ENCODE measurements around the gene RAB11A.
"Not testable (repeated sequence)": the region's sequence is repeated elsewhere in the genome, so short reads cannot be mapped to it uniquely, and the experiment has no call there.

Gene RAB11A

DNA sequence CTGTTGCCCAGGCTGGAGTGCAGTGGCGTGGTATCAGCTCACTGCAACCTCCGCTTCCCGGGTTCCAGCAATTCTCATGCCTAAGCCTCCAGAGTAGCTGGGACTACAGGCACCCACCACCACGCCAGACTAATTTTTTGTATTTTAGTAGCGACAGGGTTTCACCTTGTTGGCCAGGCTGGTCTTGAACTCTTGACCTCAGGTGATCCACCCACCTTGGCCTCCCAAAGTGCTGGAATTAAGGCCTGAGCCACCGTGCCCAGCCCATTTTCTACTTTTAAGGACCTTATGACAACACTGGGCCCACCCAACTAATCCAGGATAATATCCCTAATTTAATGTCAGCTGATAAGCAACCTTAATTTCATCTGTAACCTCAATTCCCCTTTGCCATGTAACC is 1.4 kb upstream of the RAB11A start:
- not testable (repeated sequence) for H3K9ac ChIP-seq (ENCODE audit: low read depth, low read length); H3K36me3 ChIP-seq (ENCODE audit: insufficient read depth, low read length); H3K9me3 ChIP-seq (ENCODE audit: control insufficient read depth, insufficient read depth, low read length)
- H3K4me1 ChIP-seq (ENCODE audit: insufficient read depth, low read length), result peaks cover 15% of the 10 kb centered on the region

DNA sequence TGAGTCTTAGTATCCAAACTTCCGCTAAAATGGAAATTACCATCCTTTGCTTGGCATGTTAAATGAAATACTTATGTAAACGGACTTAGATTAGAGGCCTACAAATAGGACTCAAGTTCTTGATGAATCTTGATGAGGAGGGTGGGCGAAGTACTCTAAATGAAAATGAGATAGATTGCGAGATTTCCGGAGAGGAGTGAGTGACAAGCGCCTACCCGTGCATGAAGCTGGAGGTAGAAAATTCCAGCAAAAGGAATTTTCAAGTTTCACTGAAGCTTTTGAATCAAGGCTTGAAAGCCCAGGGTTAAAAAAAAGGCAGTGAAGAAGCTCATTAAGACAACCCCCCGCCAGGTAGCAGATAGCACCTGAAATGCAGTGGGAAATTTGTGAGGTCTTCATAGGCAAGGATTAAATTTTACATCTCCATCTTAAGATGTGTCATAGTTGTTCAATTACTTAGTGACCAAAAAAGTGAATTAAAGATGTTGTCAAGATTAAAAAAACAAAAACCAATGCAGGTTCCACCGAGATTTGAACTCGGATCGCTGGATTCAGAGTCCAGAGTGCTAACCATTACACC is 655 bp upstream of the RAB11A start:
- H3K9ac ChIP-seq (ENCODE audit: low read depth, low read length), result peak overlapping the region; percentile 91; the same call in 1 of the 2 replicates
- H3K9me3 ChIP-seq (ENCODE audit: control insufficient read depth, insufficient read depth, low read length), result no peaks in the 10 kb centered on the region
- H3K4me1 ChIP-seq (ENCODE audit: insufficient read depth, low read length), result peaks cover 12% of the 10 kb centered on the region; the same call in 1 of the 2 replicates
- H3K36me3 ChIP-seq (ENCODE audit: insufficient read depth, low read length), result no peaks in the 10 kb centered on the region

DNA sequence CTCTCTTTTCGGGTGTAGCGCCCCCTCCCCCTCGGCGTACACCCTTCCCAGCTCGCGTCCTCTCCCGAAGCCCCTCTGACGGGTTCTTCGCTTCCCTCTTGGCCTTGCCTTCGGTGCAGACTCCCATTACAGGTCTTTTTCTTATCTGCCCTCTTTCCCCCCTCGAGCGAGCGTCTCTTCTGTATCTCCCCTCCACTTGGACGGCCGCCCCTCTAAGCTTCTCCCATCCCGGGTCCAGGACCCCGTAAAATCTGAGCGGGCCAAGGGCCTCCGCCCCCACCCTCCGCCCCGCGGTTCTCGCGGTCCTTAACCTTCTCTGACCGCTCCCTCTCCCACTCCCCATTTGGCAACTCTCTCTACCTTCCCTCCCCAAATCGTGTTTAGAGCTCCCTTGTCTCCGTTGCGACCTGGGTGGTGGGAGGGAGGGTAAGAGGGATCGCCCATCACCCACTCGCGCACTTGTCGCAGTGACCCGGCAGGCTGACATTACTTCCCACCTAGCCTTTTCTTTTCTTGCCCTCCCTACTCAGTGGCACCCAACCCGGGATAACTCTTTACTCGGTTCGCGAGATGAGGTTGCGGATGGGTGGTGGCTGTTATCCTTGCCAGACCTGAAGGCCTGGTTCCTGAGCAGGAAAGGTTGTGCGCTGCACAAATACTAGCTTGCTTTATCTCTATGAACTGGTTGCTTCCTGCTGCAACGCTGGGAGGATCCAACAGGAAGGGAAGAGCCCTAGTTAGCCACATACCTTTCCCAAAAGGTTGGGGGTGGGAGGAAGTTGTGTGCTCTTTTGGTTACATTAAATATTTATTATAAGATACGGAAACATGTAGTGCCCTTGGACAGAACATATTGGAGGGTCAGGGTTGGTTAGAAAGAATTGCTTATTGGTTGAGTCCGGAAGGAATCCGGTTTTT is 922 bp downstream of the RAB11A start:
- H3K36me3 ChIP-seq (ENCODE audit: insufficient read depth, low read length), result no peaks in the 10 kb centered on the region
- peaks cover 12% of the 10 kb centered on the region; the same call in 1 of the 2 replicates for H3K4me1 ChIP-seq (ENCODE audit: insufficient read depth, low read length)
- peak overlapping the region; percentile 91 for H3K9ac ChIP-seq (ENCODE audit: low read depth, low read length)
- H3K9me3 ChIP-seq (ENCODE audit: control insufficient read depth, insufficient read depth, low read length), result no peaks in the 10 kb centered on the region

DNA sequence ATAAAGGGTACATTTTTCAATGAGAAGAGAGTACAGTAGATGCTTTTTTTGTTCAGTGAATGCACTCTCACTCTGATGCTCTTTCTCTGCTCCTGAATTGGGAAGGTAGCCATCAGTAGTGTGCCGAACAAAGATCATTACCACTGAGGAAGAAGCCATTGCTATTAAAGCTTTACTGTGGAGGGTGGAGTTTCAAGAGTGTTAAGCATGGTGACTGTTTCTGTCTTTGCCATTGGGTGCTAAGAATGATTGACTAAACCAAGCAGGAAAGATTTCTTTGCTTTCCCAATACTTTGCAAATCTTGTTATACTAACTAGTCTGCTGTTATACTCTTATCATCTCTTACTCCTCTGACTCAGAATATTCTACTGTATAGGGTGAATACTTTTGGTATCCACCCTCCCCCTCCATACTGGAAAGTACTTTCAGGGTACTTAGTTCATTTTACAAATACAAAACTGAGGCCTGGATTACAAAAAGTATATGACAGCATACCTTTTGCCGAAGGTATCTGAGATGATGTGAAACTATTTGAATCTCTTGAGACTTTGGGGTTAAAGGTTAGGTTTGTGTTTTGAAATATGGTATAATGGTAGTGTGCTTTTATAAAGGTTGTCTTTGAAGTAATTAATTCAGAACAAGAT is 1.7 kb downstream of the RAB11A start:
- Histone ChIP-seq H3K4me1 (ENCODE audit: insufficient read depth, low read length) (peaks cover 12% of the 10 kb centered on the region; the same call in 1 of the 2 replicates), H3K36me3 (ENCODE audit: insufficient read depth, low read length) (no peaks in the 10 kb centered on the region), H3K9me3 (ENCODE audit: control insufficient read depth, insufficient read depth, low read length) (no peaks in the 10 kb centered on the region), H3K9ac (ENCODE audit: low read depth, low read length) (peak overlapping the region; percentile 91)

DNA sequence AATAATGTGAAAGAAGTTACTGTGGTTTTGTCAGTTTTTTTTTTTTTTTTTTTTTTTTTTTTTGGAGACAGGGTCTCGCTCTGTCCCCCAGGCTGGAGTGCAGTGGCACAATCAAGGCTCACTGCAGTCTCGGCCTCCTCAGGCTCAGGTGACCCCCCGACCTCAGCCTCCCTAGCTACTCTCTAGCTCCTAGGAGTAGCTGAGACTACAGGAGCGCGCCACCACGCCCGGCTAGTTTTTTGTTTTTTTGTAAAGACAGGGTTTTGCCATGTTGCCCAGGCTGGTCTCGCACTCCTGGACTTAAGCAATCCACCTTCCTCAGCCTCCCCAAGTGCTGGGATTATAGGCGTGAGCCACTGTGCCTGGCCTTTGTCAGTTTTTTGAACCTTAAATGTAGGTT is 2.6 kb downstream of the RAB11A start:
- H3K36me3 ChIP-seq (ENCODE audit: insufficient read depth, low read length); H3K9ac ChIP-seq (ENCODE audit: low read depth, low read length): not testable (repeated sequence)
- H3K4me1 ChIP-seq (ENCODE audit: insufficient read depth, low read length), result peaks cover 12% of the 10 kb centered on the region; the same call in 1 of the 2 replicates

DNA sequence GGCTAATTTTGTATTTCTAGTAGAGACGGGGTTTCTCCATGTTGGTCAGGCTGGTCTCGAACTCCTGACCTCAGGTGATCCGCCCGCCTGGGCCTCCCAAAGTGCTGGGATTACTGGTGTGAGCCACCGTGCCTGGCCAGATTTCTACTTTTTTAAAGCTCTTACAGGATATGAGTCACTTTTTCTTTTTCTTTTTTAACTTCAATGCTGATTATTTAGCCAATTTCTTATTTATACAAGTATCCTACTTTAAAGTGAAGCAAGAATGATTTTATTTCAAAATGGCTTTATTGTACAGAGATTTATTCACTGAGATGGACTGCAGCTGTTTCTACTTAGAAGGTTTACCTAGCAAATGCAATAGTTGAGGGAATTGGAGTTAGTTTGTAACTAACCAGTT is 3.3 kb downstream of the RAB11A start:
- H3K4me1 ChIP-seq (ENCODE audit: insufficient read depth, low read length), result peaks cover 12% of the 10 kb centered on the region; the same call in 1 of the 2 replicates
- H3K36me3 ChIP-seq (ENCODE audit: insufficient read depth, low read length); H3K9me3 ChIP-seq (ENCODE audit: control insufficient read depth, insufficient read depth, low read length); H3K9ac ChIP-seq (ENCODE audit: low read depth, low read length): not testable (repeated sequence)

More for the DNA sequence above, 2.6 kb downstream of the RAB11A start:
- H3K9me3 ChIP-seq (ENCODE audit: control insufficient read depth, insufficient read depth, low read length), result not testable (repeated sequence)

DNA sequence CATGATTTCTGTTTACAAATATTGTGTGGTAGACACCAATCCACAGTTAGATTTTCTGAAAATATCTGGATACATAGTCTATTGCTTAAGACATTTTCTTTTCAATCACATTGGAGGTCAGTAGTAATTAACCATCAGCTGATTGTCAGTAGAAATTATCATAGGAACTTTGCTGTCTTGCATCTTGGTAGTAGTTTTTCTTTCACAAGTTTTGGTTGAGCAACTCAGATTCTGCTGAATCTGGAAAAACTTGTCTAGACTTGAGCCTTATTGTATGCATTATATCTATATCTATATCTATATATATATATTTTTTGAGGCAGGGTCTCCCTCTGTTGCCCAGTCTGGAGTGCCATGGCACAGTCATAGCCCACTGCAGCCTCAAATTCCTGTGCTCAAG is 4.0 kb downstream of the RAB11A start:
- Histone ChIP-seq H3K4me1 (ENCODE audit: insufficient read depth, low read length) (peaks cover 11% of the 10 kb centered on the region; the same call in 1 of the 2 replicates), H3K9me3 (ENCODE audit: control insufficient read depth, insufficient read depth, low read length) (no peaks in the 10 kb centered on the region), H3K36me3 (ENCODE audit: insufficient read depth, low read length) (peaks cover 16% of the 10 kb centered on the region), H3K9ac (ENCODE audit: low read depth, low read length) (no peak overlapping the region)

DNA sequence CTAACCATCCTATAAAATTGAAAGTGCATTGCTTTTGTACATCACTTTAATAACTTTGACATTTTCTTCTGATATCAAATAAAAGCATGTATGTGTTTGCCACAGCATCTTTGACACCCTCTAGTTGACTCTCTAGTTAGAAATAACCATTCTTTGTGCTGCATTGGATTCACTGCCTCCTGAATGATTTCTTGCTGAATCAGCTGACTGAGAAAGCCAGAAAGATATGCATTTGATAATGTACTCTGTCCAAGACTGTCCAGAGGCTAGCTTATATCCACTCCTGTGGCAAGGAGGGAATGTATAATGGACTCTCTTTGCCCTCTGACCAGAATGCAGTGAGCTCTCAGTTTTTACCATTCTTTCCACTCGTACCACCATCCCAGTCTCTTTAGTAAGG is 6.2 kb downstream of the RAB11A start:
- Histone ChIP-seq H3K9me3 (ENCODE audit: control insufficient read depth, insufficient read depth, low read length) (no peaks in the 10 kb centered on the region), H3K4me1 (ENCODE audit: insufficient read depth, low read length) (peaks cover 6% of the 10 kb centered on the region; the same call in 1 of the 2 replicates), H3K9ac (ENCODE audit: low read depth, low read length) (no peak overlapping the region), H3K36me3 (ENCODE audit: insufficient read depth, low read length) (peaks cover 18% of the 10 kb centered on the region)

DNA sequence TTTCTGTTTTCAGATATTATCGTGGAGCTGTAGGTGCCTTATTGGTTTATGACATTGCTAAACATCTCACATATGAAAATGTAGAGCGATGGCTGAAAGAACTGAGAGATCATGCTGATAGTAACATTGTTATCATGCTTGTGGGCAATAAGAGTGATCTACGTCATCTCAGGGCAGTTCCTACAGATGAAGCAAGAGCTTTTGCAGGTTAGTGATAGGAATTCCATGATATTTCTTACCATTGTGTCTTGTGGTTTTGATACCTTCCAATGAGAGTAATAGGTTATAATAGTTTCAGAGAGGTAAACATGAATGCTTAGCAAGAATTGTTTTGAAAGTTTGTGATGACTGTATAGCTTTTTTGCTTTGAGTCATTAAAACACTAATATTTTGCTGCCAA is 8.5 kb downstream of the RAB11A start:
- H3K4me1 ChIP-seq (ENCODE audit: insufficient read depth, low read length), result no peaks in the 10 kb centered on the region
- H3K9me3 ChIP-seq (ENCODE audit: control insufficient read depth, insufficient read depth, low read length), result no peaks in the 10 kb centered on the region
- H3K36me3 ChIP-seq (ENCODE audit: insufficient read depth, low read length), result peaks cover 18% of the 10 kb centered on the region
- H3K9ac ChIP-seq (ENCODE audit: low read depth, low read length), result no peak overlapping the region

DNA sequence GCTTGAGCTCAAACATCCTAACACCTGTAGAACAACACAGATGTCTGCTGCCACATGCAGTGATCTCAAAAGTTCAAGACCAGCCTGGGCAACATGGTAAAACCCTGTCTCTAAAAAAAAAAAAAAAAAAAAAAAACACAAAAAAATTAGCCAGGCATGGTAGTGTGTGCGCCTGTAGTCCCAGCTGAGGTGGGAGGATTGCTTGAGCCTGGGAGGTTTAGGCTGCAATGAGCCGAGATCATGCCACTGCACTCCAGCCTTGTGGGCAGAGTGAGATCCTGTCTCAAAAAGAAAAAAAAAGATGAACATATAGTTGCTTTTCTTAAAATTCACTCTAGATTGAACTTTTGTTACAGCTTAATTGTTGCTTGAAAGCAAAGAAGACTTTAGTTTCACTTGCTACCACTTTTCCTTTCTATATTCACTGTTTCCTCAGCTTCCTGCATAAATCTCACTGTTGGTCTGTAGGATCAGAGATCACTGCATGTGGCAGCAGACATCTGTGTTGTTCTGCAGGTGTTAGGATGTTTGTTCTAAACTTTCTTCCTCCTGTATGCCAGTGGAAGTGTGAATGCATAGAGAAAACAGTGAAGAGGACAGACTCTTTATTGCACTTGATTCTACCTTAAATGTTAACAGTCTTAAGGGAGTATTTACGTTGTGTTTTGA is 12.6 kb downstream of the RAB11A start:
- H3K9me3 ChIP-seq (ENCODE audit: control insufficient read depth, insufficient read depth, low read length), result no peaks in the 10 kb centered on the region
- H3K9ac ChIP-seq (ENCODE audit: low read depth, low read length), result no peak overlapping the region
- H3K4me1 ChIP-seq (ENCODE audit: insufficient read depth, low read length), result no peaks in the 10 kb centered on the region
- H3K36me3 ChIP-seq (ENCODE audit: insufficient read depth, low read length), result peaks cover 15% of the 10 kb centered on the region

DNA sequence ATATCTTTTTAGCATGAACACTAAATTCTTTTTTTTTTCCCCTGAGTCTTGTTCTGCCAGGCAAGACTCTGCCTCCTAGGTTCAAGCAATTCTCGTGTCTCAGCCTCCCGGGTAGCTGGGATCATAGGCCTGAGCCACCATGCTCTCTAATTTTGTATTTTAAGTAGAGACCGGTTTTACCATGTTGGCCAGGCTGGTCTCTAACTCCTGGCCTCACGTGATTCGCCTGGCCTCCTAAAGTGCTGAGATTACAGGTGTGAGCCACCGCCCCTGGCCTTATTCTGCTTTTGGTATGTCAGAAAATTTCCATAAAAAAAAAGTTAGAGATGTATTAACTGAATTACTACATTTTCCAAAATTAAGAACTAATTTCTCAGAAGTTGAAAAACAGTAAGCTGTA is 14.3 kb downstream of the RAB11A start:
- H3K9me3 ChIP-seq (ENCODE audit: control insufficient read depth, insufficient read depth, low read length), result no peaks in the 10 kb centered on the region
- peaks cover 7% of the 10 kb centered on the region; the same call in 1 of the 2 replicates for H3K36me3 ChIP-seq (ENCODE audit: insufficient read depth, low read length)
- H3K9ac ChIP-seq (ENCODE audit: low read depth, low read length), result no peak overlapping the region
- no peaks in the 10 kb centered on the region for H3K4me1 ChIP-seq (ENCODE audit: insufficient read depth, low read length)

DNA sequence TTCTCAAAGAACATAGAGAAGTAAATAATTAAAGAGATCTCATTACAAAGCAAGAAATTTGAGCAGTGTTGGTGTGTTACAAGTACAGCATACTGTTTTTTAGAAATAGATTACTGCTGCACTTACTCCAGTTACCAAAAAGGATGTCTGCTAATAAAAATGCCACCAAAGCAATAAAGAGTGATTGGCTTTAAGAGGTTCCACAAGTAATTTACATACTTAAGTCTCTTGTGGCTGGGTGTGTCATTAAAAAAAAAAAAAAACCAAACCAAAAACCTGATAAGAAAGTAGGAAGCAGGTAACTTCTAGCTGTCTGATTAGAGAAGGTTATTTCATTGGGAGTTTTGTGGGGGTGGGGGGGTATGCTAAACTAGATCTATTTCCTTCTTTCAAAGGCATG is 15.2 kb downstream of the RAB11A start:
- no peaks in the 10 kb centered on the region for H3K4me1 ChIP-seq (ENCODE audit: insufficient read depth, low read length)
- no peaks in the 10 kb centered on the region for H3K9me3 ChIP-seq (ENCODE audit: control insufficient read depth, insufficient read depth, low read length)
- no peak overlapping the region for H3K9ac ChIP-seq (ENCODE audit: low read depth, low read length)
- H3K36me3 ChIP-seq (ENCODE audit: insufficient read depth, low read length), result peaks cover 8% of the 10 kb centered on the region; the same call in 1 of the 2 replicates

DNA sequence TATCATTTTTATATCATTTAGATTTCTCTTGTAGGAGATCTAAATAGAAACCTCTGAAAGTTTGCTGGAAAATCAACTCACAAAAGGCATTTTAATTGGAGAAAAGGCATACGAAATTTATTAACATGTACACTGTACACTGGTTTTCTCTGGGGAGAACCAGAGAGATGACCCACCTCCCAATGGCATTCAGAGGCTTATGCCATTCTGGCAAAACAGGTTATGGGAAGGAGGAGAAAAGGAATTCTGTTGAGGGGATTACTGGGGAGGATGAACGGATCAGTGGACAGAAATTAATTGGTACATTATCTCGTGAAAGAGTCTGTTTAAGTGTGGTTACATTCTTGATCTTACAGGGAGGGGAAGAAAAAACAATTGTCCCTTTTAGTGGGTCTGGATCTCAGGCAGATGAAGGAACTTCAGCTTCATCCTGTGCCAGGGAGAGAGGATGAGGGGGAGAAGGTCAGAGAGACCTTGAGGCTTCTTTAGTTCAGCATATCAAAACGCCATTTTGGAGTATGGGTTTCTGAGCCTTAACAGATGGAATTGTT is 16.5 kb downstream of the RAB11A start:
- Histone ChIP-seq H3K9ac (ENCODE audit: low read depth, low read length) (no peak overlapping the region), H3K9me3 (ENCODE audit: control insufficient read depth, insufficient read depth, low read length) (no peaks in the 10 kb centered on the region), H3K36me3 (ENCODE audit: insufficient read depth, low read length) (peaks cover 8% of the 10 kb centered on the region; the same call in 1 of the 2 replicates), H3K4me1 (ENCODE audit: insufficient read depth, low read length) (no peaks in the 10 kb centered on the region)

DNA sequence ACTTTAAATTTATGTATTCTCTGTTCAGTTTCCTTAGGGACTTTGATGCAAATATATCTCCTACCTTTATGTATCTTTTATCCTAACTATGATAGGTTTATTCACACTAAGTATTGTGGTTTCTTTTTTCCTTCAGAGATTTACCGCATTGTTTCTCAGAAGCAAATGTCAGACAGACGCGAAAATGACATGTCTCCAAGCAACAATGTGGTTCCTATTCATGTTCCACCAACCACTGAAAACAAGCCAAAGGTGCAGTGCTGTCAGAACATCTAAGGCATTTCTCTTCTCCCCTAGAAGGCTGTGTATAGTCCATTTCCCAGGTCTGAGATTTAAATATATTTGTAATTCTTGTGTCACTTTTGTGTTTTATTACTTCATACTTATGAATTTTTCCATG is 18.3 kb downstream of the RAB11A start:
- H3K36me3 ChIP-seq (ENCODE audit: insufficient read depth, low read length), result peaks cover 12% of the 10 kb centered on the region
- H3K4me1 ChIP-seq (ENCODE audit: insufficient read depth, low read length), result no peaks in the 10 kb centered on the region
- no peak overlapping the region for H3K9ac ChIP-seq (ENCODE audit: low read depth, low read length)
- no peaks in the 10 kb centered on the region for H3K9me3 ChIP-seq (ENCODE audit: control insufficient read depth, insufficient read depth, low read length)
